ENCODE data around the gene POLR3G. TPM values are rescaled to one million over a fixed set of nuclear protein-coding genes. Genes with fewer than 3 reads are reported as not detected.

The POLR3G gene
- total and polyA plus RNA-seq, 12 donors: 0.13 to 2.1 (median 0.54) TPM

DNA sequence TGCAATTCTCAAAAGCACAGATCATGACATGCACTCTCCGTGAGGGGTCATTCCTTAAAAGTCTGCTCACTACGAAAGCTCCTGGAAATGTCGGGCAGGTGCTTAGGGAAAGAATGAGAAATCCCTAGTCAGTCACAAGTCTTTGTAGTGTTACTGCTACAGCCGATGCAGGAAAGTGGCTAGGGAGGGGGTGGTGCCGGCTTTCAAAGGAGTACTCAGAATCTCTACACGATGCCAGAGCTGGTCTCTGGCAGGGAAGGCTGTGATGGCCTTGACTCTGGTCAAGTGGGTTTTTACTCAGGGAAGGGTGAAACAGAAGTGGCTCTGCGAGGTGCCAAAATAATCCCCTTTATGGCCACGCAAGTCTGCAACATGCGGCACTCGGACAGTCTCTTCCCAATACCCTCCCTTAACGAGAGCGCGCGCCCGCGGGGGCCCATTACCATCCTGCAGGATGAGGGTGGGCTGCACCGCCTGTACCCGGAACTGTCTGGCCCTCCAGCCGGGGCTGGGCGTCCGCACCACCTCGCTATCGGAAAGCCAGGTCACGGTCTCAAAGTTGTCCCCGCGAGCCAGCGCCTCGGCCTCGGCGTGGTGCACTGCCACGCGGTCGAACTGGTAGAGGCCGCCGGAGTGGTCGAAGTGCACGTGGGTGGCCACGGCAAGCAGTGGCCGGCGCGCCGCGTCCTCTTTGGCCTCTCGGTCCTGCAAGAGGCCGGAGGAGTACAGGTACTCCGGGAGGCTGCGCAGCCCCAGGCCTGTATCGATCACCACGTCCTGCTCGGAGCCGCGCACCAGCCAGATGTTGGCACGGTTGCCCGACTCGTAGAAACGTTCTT, 1.0 kb upstream of the POLR3G start:
- H3K36me3 ChIP-seq: no peaks in the 10 kb centered on the region
- peaks cover 0 to 8% (median 0%) of the 10 kb centered on the region in 11 donors for H3K9me3 ChIP-seq
- ATAC-seq: peak; percentile 25 to 70 (median 48)
- intact Hi-C loops (cut with DNase I): loop anchor here in 5 of 10 donors (1.0 to 10.0 kb wide), 5 partner anchors 33 to 66 kb away; partner anchors contain the start of genes LYSMD3 (in 5 of the 5) and CETN3 (in 2 of the 5)
- TF ChIP-seq, protein P1, sequence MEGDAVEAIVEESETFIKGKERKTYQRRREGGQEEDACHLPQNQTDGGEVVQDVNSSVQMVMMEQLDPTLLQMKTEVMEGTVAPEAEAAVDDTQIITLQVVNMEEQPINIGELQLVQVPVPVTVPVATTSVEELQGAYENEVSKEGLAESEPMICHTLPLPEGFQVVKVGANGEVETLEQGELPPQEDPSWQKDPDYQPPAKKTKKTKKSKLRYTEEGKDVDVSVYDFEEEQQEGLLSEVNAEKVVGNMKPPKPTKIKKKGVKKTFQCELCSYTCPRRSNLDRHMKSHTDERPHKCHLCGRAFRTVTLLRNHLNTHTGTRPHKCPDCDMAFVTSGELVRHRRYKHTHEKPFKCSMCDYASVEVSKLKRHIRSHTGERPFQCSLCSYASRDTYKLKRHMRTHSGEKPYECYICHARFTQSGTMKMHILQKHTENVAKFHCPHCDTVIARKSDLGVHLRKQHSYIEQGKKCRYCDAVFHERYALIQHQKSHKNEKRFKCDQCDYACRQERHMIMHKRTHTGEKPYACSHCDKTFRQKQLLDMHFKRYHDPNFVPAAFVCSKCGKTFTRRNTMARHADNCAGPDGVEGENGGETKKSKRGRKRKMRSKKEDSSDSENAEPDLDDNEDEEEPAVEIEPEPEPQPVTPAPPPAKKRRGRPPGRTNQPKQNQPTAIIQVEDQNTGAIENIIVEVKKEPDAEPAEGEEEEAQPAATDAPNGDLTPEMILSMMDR (IDR thresholded peaks at IDR 0.05): no peak
- 1 to 2% methylated on average over 56 of the region's 56 CpGs for WGBS, 2 donors
- peak overlapping the region; percentile 65 to 95 (median 82) for H3K4me3 ChIP-seq
- H3K4me1 ChIP-seq: peaks cover 0 to 30% (median 19%) of the 10 kb centered on the region in 9 donors
- peak; percentile 14 to 41 for DNase-seq
- H3K27me3 ChIP-seq: no peaks in the 10 kb centered on the region
- peak overlapping the region; percentile 8 to 91 (median 82) for H3K27ac ChIP-seq

DNA sequence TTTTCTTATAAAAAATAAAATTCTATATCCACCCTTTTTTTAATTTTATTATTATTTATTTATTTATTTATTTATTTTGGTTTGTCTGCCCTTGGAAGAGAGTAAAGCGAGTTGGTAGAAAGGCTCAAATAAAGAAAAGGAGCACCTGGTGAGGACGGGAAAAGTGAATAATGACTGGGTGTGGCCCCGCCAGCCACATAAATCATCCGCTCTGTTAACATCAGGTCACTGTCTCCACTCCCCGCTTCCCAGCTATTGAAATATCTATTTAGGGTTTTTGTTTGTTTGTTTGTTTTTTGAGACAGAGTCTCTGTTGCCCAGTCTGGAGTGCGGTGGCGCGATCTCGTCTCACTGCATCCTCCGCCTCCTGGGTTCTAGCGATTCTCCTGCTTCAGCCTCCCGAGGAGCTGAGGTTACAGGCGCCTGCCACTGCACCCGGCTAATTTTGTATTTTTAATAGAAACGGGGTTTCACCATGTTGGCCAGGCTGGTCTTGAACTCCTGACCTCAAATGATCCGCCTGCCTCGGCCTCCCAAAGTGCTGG, 844 bp downstream of the POLR3G start:
- ATAC-seq (no peak), DNase-seq (no peak)
- no peaks in the 10 kb centered on the region for H3K9me3 ChIP-seq
- WGBS, 2 donors: 63 to 72% methylated on average over 17 of the region's 17 CpGs
- TF ChIP-seq, protein P1 (IDR thresholded peaks at IDR 0.05): no peak
- H3K4me3 ChIP-seq: peak overlapping the region in 7 of 10 donors; percentile 67 to 95 (median 90)
- H3K27me3 ChIP-seq: no peaks in the 10 kb centered on the region
- H3K27ac ChIP-seq: no peak overlapping the region
- H3K36me3 ChIP-seq: no peaks in the 10 kb centered on the region
- intact Hi-C loops (cut with DNase I): loop anchor here in 6 of 10 donors (2.0 to 10.0 kb wide), 3 partner anchors 49 to 53 kb away; partner anchors contain the start of gene LYSMD3 (in 6 of the 6)
- H3K4me1 ChIP-seq: peaks cover 0 to 30% (median 19%) of the 10 kb centered on the region in 9 donors

DNA sequence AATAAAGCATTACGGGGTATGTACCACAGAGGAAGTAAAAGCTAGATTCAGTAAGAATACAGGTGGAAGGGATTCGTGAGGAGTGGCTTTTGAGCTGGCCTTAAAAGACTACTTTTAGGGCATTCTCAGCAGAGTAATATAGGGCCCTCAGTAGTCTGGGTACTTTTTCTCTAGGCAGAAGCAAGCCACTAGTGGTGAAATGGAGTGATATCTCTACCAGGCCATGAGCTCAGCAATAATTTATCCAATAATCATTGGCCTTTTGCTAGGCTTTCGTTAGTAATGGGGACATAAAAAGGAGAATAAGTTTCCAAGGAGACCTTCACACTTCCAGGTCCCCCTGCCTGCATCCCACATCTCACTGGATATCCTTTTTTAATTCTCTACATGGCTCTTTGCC, 1.7 kb downstream of the POLR3G start:
- no peaks in the 10 kb centered on the region for H3K27me3 ChIP-seq
- H3K9me3 ChIP-seq: no peaks in the 10 kb centered on the region
- no peaks in the 10 kb centered on the region for H3K36me3 ChIP-seq
- no peak overlapping the region for H3K4me3 ChIP-seq
- WGBS, 2 donors: 83 to 90% methylated on average over 3 of the region's 3 CpGs
- H3K27ac ChIP-seq: no peak overlapping the region
- ATAC-seq (no peak), DNase-seq (no peak)
- TF ChIP-seq, protein P1 (IDR thresholded peaks at IDR 0.05): no peak
- peaks cover 0 to 30% (median 19%) of the 10 kb centered on the region in 9 donors for H3K4me1 ChIP-seq
- intact Hi-C loops (cut with DNase I): loop anchor here in 4 of 10 donors (5.0 to 10.0 kb wide), 2 partner anchors 48 to 51 kb away; partner anchors contain the start of gene LYSMD3 (in 4 of the 4)

DNA sequence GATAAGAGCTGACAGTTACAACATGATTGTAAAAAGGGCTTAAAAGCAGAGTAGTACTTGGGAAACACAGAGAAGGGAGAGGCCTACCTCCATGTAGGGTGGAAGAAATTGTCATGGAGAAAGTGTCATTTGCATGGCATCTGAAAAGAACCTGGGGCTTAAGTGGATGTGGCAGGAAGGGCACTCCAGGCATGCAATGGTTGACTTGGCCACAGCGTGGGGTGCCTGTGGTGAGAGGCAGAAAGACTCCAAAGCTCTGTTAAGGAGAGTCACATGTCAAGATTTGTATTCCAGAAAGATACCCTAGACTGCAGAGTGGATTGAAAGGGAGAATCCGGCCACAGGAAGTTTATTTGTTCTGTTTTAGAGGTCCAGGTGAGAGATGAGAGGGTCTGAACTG, 2.4 kb downstream of the POLR3G start:
- WGBS, 2 donors: 49 to 50% methylated on average over 2 of the region's 2 CpGs
- Histone ChIP-seq H3K4me3 (no peak overlapping the region), H3K27me3 (no peaks in the 10 kb centered on the region), H3K9me3 (no peaks in the 10 kb centered on the region), H3K27ac (no peak overlapping the region), H3K4me1 (peaks cover 0 to 28% (median 19%) of the 10 kb centered on the region in 9 donors), H3K36me3 (no peaks in the 10 kb centered on the region)
- intact Hi-C loops (cut with DNase I): loop anchor here in 4 of 10 donors (5.0 to 10.0 kb wide), 2 partner anchors 48 to 50 kb away; partner anchors contain the start of gene LYSMD3 (in 4 of the 4)
- ATAC-seq (no peak), DNase-seq (no peak)
- TF ChIP-seq, protein P1 (IDR thresholded peaks at IDR 0.05): no peak
